Neural cell (in vitro differentiated cells): ENCODE data around the gene RYR3. TPM values are rescaled to one million over a fixed set of nuclear protein-coding genes. Genes with fewer than 3 reads are reported as not detected.
A peak's percentile ranks its signal among the peaks of the same experiment; 100 is the strongest.
"Not testable (repeated sequence)": the region's sequence is repeated elsewhere in the genome, so short reads cannot be mapped to it uniquely, and the experiment has no call there.

ENCODE experiments used
- H2AFZ ChIP-seq: fragments of 200-600, 300-800 bp; sonication (generic), shearing (Covaris generic); 2 replicates; pipeline ENCODE4 v1.6.0; 2014; ENCODE audit warnings: low read depth, mild to moderate bottlenecking, antibody characterized with exemption, low read length, moderate library complexity
- H3F3A ChIP-seq: fragments of 200-600 bp; shearing (Covaris generic); 2 replicates; pipeline ENCODE4 v1.6.1; 2016; ENCODE audit warnings: mild to moderate bottlenecking, moderate library complexity, mixed read lengths, antibody characterized with exemption, low read length; ENCODE audit not compliant: insufficient read depth, poor library complexity, severe bottlenecking
- H3K27ac ChIP-seq: fragments of 200-600, 300-800 bp; sonication (generic), shearing (Covaris generic); 2 replicates; pipeline ENCODE4 v1.5.1; 2014; ENCODE audit warnings: mild to moderate bottlenecking, low read length, moderate library complexity
- H3K27me3 ChIP-seq: fragments of 300-800, 200-600 bp; sonication (generic), shearing (Covaris generic); 2 replicates; pipeline ENCODE4 v1.6.0; 2014; ENCODE audit warnings: mild to moderate bottlenecking, low read depth, low read length, moderate library complexity; ENCODE audit not compliant: insufficient read depth
- H3K36me3 ChIP-seq: fragments of 300-800, 200-600 bp; sonication (generic), shearing (Covaris generic); 2 replicates; pipeline ENCODE4 v1.5.1; 2014; ENCODE audit warnings: mild to moderate bottlenecking, antibody characterized with exemption, low read length, moderate library complexity; ENCODE audit not compliant: insufficient read depth
- H3K4me2 ChIP-seq: fragments of 300-800, 200-600 bp; sonication (generic), shearing (Covaris generic); 2 replicates; pipeline ENCODE4 v1.6.0; 2014; ENCODE audit warnings: mild to moderate bottlenecking, low read length
- H3K4me3 ChIP-seq: fragments of 300-800, 200-600 bp; sonication (generic), shearing (Covaris generic); 2 replicates; pipeline ENCODE4 v1.5.1; 2014; ENCODE audit warnings: mild to moderate bottlenecking, low read length, moderate library complexity
- H3K79me2 ChIP-seq: fragments of 200-600 bp; shearing (Covaris generic); replicated peaks from 2 replicates; pipeline ENCODE4 v1.6.0; 2014; ENCODE audit warnings: mild to moderate bottlenecking, low read length, moderate library complexity; ENCODE audit not compliant: insufficient read depth
- H3K9ac ChIP-seq: fragments of 300-800, 200-600 bp; sonication (generic), shearing (Covaris generic); 2 replicates; pipeline ENCODE4 v1.6.1; 2016; ENCODE audit warnings: mild to moderate bottlenecking, low read length, mixed read lengths
- H3K9me2 ChIP-seq: fragments of 200-600 bp; shearing (Covaris generic); 2 replicates; pipeline ENCODE4 v1.6.1; 2016; ENCODE audit warnings: mild to moderate bottlenecking, low read length, mixed read lengths; ENCODE audit not compliant: insufficient read depth
- H3K9me3 ChIP-seq: fragments of 200-600, 300-800 bp; sonication (generic), shearing (Covaris generic); 2 replicates; pipeline ENCODE4 v1.6.1; 2016; ENCODE audit warnings: mild to moderate bottlenecking, mixed run types, low read length, moderate library complexity, mixed read lengths
- H4K20me1 ChIP-seq: fragments of 200-600 bp; shearing (Covaris generic); 2 replicates; pipeline ENCODE4 v1.6.1; 2016; ENCODE audit warnings: mild to moderate bottlenecking, mixed run types; ENCODE audit not compliant: insufficient read depth
- CTCF ChIP-seq: fragments of 450-650 bp; IDR thresholded peaks from 2 replicates; pipeline ENCODE4 v1.5.1; 2014; ENCODE audit warnings: antibody characterized with exemption, mild to moderate bottlenecking, moderate library complexity; ENCODE audit not compliant: poor library complexity, severe bottlenecking
- EP300 ChIP-seq: fragments of 450-650 bp; conservative IDR thresholded peaks from 2 replicates; pipeline ENCODE4 v1.6.1; 2014; ENCODE audit warnings: antibody characterized with exemption, mild to moderate bottlenecking, moderate library complexity; ENCODE audit not compliant: poor library complexity, severe bottlenecking
- EZH2 ChIP-seq: fragments of 200-600, 300-800 bp; shearing (Covaris generic), sonication (generic); IDR thresholded peaks from 2 replicates; pipeline ENCODE4 v1.6.1; 2014; ENCODE audit warnings: antibody characterized with exemption, low read length, borderline replicate concordance, mild to moderate bottlenecking; ENCODE audit not compliant: insufficient read depth, poor library complexity, severe bottlenecking
- MXI1 ChIP-seq: fragments of 450-650 bp; conservative IDR thresholded peaks from 2 replicates; pipeline ENCODE4 v1.6.1; 2014; ENCODE audit warnings: antibody characterized with exemption, mild to moderate bottlenecking; ENCODE audit not compliant: poor library complexity, severe bottlenecking
- POLR2AphosphoS5 ChIP-seq: IDR thresholded peaks from 2 replicates; pipeline ENCODE4 v1.6.1; 2012
- RAD21 ChIP-seq: fragments of 450-650 bp; conservative IDR thresholded peaks from 2 replicates; pipeline ENCODE4 v1.6.1; 2014; ENCODE audit warnings: antibody characterized with exemption, mild to moderate bottlenecking, moderate library complexity
- REST ChIP-seq: IDR thresholded peaks from 2 replicates; pipeline ENCODE4 v1.6.1; 2012; ENCODE audit warnings: borderline replicate concordance
- SMC3 ChIP-seq: fragments of 450-650 bp; conservative IDR thresholded peaks from 2 replicates; pipeline ENCODE4 v1.6.1; 2014; ENCODE audit warnings: antibody characterized with exemption, mild to moderate bottlenecking, moderate library complexity; ENCODE audit not compliant: poor library complexity
- TAF1 ChIP-seq: IDR thresholded peaks from 2 replicates; pipeline ENCODE4 v1.6.1; 2012; ENCODE audit warnings: low read depth
- polyA plus RNA-seq: library from polyadenylated mRNA; depleted of rRNA; stranded (reverse); fragments of >200 nt; gene quantifications from 2 replicates; pipeline ENCODE4 v1.2.3, GENCODE V29; 2014

Gene RYR3
- polyA plus RNA-seq, 1 donor from 2014 or later, result 12.6 TPM

GRCh38 chr15:33592864-33593263 lies 282.1 kb downstream of the RYR3 start:
- Histone ChIP-seq H3K4me3 (no peak overlapping the region), H3K9me3 (no peaks in the 10 kb centered on the region), H3K79me2 (no peaks in the 10 kb centered on the region), H3K36me3 (no peaks in the 10 kb centered on the region), H3K27ac (no peak overlapping the region), H3K4me2 (no peak overlapping the region), H3K9me2 (no peaks in the 10 kb centered on the region), H3K9ac (no peak overlapping the region), H3K27me3 (no peaks in the 10 kb centered on the region), H4K20me1 (no peaks in the 10 kb centered on the region), H2AFZ (no peak overlapping the region), H3F3A (no peaks in the 10 kb centered on the region)
- TF ChIP-seq TAF1, result no peak
- TF ChIP-seq MXI1, result no peak
- no peak for TF ChIP-seq RAD21
- no peak for TF ChIP-seq REST
- no peak for TF ChIP-seq EZH2
- no peak for TF ChIP-seq EP300
- no peak for TF ChIP-seq SMC3
- no peak for TF ChIP-seq CTCF
- TF ChIP-seq POLR2AphosphoS5, result no peak

- not testable (repeated sequence) for H3F3A ChIP-seq, H3K27me3 ChIP-seq, H3K4me2 ChIP-seq, H2AFZ ChIP-seq, H3K36me3 ChIP-seq, H3K9me3 ChIP-seq, H3K4me3 ChIP-seq, H3K9ac ChIP-seq, H3K9me2 ChIP-seq, H3K79me2 ChIP-seq, H3K27ac ChIP-seq, H4K20me1 ChIP-seq
Measured at GRCh38 chr15:33598382-33598781, 287.6 kb downstream of the RYR3 start.

- H3K9ac ChIP-seq, result no peak overlapping the region
- no peaks in the 10 kb centered on the region for H3F3A ChIP-seq
- no peaks in the 10 kb centered on the region for H3K9me2 ChIP-seq
- H3K36me3 ChIP-seq, result no peaks in the 10 kb centered on the region
- no peak overlapping the region for H3K4me3 ChIP-seq
- no peak overlapping the region for H2AFZ ChIP-seq
- TF ChIP-seq REST, result no peak
- no peak for TF ChIP-seq RAD21
- no peak for TF ChIP-seq CTCF
- TF ChIP-seq TAF1, result no peak
- TF ChIP-seq POLR2AphosphoS5, result peak; percentile 85
- peak; percentile 64 for TF ChIP-seq EP300
- H3K27ac ChIP-seq, result no peak overlapping the region
- no peaks in the 10 kb centered on the region for H3K79me2 ChIP-seq
- H3K4me2 ChIP-seq, result no peak overlapping the region
- no peaks in the 10 kb centered on the region for H4K20me1 ChIP-seq
- no peaks in the 10 kb centered on the region for H3K9me3 ChIP-seq
- H3K27me3 ChIP-seq, result no peaks in the 10 kb centered on the region
Measured at GRCh38 chr15:33600212-33600611, 289.4 kb downstream of the RYR3 start.
